Thyroid gland (tissue), 4 donors: ENCODE measurements around the gene RASAL1.

Experiments
- CTCF ChIP-seq, 6 experiments: fragments of 200-600 bp in 3 of 6; fragments of 450-650 bp in 3 of 6; sonication (generic) in 3 of 6; IDR thresholded peaks; one replicate each; pipeline ENCODE4 v1.5.1; 2016 to 2019; ENCODE audit warnings: antibody characterized with exemption in 6 of 6, mild to moderate bottlenecking in 2 of 6, inconsistent platforms in 1 of 6, moderate library complexity in 1 of 6
- POLR2A ChIP-seq, 2 donors: fragments of 450-650 bp; IDR thresholded peaks; one replicate each; pipeline ENCODE4 v1.6.1; 2017; ENCODE audit warnings: antibody characterized with exemption in 2 of 2, mild to moderate bottlenecking in 2 of 2, moderate library complexity in 1 of 2

- TF ChIP-seq CTCF (IDR thresholded peaks at IDR 0.05) (no peak), POLR2A (IDR thresholded peaks at IDR 0.05) (no peak)
These were observed 2.5 kb downstream of the RASAL1 start for GRCh38 chr12:113133036-113133435.
